ENCODE measurements around the gene NTSR1.
"Not testable (repeated sequence)": the region's sequence is repeated elsewhere in the genome, so short reads cannot be mapped to it uniquely, and the experiment has no call there.

Gene NTSR1

DNA sequence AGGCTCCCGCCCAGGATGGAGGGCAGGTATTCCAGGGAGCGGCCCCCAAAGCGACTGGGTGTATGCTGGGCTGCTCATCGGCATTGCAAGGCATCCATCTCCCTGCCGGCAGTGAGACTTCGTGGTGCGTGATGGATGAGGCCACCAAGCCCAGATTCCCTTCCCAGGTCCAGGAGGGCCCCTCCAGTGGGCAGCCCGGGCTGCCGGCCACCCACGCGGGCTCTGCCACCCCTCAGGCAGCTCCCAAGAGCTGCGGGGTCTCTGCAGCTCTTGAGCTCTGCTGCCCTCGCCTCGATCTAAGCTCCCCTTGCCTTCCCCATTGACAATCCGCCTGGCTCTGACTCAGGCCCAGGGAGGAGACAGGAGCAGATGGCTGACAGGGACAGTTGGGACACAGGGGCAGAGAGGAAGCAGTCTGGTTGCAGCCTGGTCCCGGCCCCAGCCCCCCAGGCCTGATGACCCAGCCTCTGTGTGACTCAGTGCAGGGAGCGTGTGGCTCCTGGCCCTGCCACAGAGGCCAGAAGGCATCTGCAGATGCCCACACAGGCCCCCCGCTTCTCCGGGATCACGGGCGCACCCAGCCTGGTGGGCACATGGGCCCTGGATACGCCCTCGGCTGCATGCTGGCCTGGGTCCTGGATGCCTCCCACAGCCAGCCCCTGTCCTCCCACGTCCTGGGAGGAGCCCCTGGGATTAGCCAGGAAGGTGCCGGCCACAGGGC, 33.3 kb upstream of the NTSR1 start:
- DNase-seq = no peak

DNA sequence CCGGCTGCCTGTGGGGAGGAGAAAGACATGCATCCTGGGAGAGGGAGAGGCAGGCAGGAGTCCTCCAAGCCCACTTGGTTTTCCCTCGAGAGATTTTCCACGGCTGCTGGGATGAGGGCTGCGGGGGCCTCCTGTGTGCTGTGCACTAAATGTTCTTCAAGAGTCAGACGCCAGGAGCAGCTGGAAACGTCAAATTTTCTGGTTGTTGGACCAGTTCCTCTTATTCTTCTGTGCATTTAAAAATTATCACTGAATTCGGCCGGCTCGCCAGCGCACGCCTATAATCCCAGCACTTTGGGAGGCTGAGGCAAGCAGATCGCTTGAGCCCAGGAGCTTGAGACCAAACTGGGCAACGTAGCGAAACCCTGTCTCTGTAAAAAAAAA, 32.8 kb upstream of the NTSR1 start:
- no peak for DNase-seq

DNA sequence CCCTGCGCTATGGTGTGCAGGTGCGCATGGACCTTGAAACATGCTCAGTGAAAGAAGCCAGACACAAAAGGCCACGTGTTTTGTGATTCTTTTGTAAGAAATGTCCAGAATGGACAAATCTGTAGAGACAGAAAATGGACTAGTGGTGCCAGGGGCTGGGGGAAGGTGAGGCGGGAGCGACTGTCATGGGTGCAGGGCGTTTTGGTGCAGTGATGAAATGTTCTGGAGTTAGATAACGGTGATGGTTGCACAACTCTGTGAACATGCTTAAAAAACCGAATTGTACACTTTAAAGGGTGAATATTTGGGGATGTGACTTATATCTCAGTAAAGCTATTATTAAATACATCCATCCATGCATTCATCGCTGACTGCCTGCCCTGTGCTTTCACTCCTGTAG, 31.7 kb upstream of the NTSR1 start:
- no peak for DNase-seq

GRCh38 chr20:62677678-62678077, 31.0 kb upstream of the NTSR1 start:
- DNase-seq = no peak

GRCh38 chr20:62678553-62678952, 30.1 kb upstream of the NTSR1 start:
- DNase-seq = no peak

GRCh38 chr20:62679978-62680589, 28.6 kb upstream of the NTSR1 start:
- DNase-seq = no peak

DNA sequence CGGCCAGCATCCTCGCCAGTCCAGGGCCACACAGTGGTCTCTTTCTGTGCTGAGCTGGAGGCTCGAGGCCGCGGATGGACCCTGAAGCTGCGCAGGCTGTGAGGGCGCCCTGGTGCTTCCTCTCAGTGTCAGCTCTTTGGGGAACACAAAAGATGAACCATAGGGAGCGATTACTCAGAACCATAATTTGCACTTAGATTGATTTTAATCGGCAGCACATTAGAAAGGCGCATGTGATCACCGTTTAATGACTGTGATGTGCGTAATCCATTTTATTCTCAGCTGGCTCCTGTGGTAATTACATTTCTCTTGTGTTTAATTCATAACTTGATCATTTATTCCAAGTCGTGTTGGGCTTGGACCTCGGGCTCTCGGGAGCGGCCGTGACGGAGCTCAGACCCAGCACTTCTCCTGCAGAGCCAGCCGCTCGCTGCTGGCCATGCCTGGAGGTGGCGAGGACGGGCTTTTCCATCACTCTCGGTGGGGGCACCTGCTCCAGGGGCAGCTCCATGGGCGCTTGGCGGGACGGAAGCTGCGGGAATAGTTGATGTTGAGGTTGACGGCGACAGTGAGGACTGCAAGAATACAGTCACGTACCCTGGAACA, 25.6 kb upstream of the NTSR1 start:
- no peak for DNase-seq

DNA sequence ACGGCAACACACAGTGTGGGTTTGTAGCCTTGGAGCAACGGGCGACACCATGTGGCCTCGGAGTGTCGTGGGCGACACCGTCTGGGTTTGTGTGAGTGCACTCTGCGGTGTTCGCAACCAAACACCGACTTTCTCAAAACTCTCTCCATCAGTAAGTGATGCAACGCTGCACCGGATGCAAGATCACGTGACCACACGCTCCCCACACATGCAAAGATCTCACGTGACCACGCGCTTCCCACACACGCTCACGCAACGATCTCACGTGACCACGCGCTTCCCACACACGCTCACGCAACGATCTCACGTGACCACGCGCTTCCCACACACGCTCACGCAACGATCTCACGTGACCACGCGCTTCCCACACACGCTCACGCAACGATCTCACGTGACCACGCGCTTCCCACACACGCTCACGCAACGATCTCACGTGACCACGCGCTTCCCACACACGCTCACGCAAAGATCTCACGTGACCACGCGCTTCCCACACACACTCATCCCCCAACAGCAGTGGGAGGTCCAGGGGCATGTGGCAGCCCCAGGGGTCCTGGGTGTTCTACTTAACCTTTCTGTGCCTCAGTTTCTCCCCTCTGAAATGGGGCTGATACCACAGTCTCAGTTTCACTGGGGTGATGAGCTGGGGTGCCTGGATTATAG, 24.8 kb upstream of the NTSR1 start:
- not testable (repeated sequence) for DNase-seq

GRCh38 chr20:62684981-62685380, 23.7 kb upstream of the NTSR1 start:
- DNase-seq = no peak

GRCh38 chr20:62685781-62686555, 22.7 kb upstream of the NTSR1 start:
- DNase-seq = no peak

DNA sequence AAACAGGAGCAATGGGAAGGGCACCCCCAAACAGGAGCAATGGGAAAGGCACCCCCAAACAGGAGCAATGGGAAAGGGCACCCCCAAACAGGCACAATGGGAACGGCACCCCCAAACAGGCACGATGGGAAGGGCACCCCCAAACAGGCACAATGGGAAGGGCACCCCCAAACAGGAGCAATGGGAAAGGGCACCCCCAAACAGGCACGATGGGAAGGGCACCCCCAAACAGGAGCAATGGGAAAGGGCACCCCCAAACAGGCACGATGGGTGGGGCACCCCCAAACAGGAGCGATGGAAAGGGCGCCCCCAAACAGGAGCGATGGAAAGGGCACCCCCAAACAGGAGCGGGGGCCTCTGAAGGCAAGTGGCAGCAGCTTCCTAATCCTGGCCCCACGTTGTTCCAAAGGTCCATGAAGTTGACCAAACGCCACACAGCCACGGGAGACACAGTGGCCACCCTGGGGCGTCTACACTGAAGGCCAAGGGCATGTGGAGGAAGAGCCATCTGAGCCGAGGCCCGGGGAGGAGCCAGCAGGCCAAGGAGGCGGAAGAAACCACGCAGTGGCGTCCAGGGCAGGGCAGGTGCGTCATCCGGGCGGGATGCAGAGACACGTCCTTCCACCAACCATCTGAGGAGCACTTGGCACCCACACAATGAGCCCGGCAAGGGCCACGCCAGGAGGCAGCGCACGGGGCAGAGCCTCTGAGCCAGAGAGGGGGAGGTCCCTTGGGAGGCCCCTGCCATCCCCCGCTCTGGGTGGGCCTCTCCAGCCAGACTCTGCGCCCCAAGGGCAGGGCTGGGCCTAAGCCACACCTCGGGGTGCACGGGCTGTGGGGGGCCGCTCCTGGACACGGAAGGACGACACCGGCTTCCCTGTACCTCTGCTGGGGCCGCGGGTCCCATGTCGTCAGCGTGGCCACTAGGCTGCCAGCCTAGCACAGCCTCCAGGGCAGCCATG, 21.5 kb upstream of the NTSR1 start:
- DNase-seq = no peak

GRCh38 chr20:62688083-62688482, 20.6 kb upstream of the NTSR1 start:
- DNase-seq = no peak

GRCh38 chr20:62688855-62689460, 19.7 kb upstream of the NTSR1 start:
- DNase-seq = no peak

DNA sequence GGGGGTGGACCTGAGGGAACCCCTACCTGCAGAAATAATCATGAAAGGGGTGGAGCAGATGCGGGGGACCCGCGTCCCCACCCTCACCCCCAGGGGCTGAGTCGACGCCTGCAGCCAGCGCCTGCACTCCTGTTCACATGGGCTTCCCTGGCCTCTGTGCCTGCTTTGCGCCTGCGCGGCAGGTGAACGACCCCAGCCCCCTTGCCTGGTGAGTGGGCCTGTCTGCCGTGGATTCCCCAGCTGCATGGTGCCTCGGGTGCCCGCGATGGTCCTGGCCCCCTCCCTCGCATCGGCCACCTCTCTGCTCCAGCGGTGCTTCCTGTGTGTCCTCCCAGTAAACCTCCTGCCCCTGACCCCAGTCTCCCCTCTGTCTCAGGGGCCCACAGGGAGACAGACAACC, 18.8 kb upstream of the NTSR1 start:
- no peak for DNase-seq

- no peak for DNase-seq
Observed at GRCh38 chr20:62690261-62690820, 18.3 kb upstream of the NTSR1 start.

- DNase-seq = no peak
Observed at GRCh38 chr20:62691487-62691886, 17.1 kb upstream of the NTSR1 start.

GRCh38 chr20:62692176-62692575, 16.5 kb upstream of the NTSR1 start:
- DNase-seq = no peak

DNA sequence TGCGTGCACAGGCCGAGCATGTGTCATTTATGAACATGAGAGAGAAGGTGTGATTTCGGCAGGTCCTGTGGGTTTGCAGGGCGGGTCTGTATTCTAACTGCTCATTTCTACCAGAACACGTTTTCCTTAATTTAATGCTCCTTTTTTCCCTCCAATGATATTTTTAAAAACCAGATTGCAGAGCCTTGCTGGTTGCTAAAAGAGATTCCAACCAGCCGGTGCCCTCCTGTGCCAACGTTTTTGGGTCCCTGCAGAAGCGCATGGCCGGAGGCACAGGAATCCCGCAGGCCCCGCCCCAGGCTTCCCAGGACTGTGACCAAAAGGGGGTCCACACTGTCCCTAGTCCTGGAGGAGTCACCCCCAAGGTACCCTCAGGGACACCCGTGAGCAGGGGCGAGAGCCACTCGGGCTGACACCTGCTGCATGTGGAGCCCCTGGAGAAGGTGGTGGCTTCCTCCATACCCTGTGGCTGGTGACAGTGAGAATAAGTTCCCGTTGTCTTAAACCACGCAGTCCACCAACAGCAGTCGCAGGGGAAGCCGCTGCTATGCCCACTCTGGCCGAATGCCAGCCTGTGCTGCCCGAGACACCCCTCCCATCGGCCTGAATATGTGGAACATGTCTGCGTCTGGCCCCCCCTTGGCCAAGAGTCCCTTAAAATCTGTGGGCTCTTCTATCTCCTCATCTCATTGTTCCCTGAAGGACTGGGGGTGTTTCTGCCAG, 15.7 kb upstream of the NTSR1 start:
- no peak for DNase-seq

- no peak for DNase-seq
Observed at GRCh38 chr20:62693524-62693922, 15.1 kb upstream of the NTSR1 start.

DNA sequence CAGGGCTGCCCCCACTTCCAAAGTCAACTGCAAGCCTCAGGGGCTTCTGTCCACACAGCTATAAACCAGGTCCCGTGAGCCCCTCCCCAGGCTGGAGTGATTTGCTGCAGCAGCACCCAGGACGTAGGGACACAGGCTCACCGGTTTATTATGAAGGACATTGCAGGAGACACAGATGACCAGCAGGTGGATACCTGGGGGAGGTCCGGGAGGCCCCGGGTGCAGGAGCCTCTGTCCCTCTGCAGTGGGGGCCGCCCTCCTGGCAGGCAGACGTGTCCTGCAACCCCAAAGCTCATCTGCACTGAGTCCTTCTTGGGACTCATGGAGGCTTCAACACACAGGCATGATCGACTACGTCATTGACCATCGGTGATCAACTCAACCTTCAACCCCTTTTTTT, 14.5 kb upstream of the NTSR1 start:
- no peak for DNase-seq
